Stimulated activated CD4-positive, alpha-beta T cell treated with anti-CD3 and anti-CD28 coated beads, Interleukin-15, amount 100 ng/mL, for 24 hours (primary cell): ENCODE results near the gene PCSK4.
A peak's percentile ranks its signal among the peaks of the same experiment; 100 is the strongest.
"Not testable (repeated sequence)": the region's sequence is repeated elsewhere in the genome, so short reads cannot be mapped to it uniquely, and the experiment has no call there.

Source experiments
- DNase-seq: peaks from one replicate; pipeline ENCODE4 v3.0.0-alpha.2; 2020

PCSK4 gene

GRCh38 chr19:1486720-1487575 lies 3.2 kb downstream of the PCSK4 start:
- DNase-seq: no peak

- no peak for DNase-seq
These were observed 6.1 kb downstream of the PCSK4 start for GRCh38 chr19:1483979-1484428.

- no peak for DNase-seq
These were observed 6.8 kb downstream of the PCSK4 start for GRCh38 chr19:1483131-1483978.

GRCh38 chr19:1482361-1483130 lies 7.6 kb downstream of the PCSK4 start:
- DNase-seq: no peak

- DNase-seq: no peak
These were observed 8.2 kb downstream of the PCSK4 start for GRCh38 chr19:1481893-1482360.

- no peak for DNase-seq
These were observed 8.8 kb downstream of the PCSK4 start for GRCh38 chr19:1481224-1481892.

GRCh38 chr19:1478934-1479707 lies 11.0 kb downstream of the PCSK4 start, which contains the start of gene C19orf25:
C19orf25 (minus strand) TSS chr19:1479215; CDS start chr19:1478903, 312 bp downstream.
- DNase-seq: peak; percentile 96

- not testable (repeated sequence) for DNase-seq
These were observed 13.1 kb downstream of the PCSK4 start for GRCh38 chr19:1477056-1477455.

- no peak for DNase-seq
These were observed 14.3 kb downstream of the PCSK4 start for GRCh38 chr19:1475751-1476437.

GRCh38 chr19:1474765-1475351 lies 15.3 kb downstream of the PCSK4 start:
- DNase-seq: no peak

GRCh38 chr19:1474011-1474764 lies 16.0 kb downstream of the PCSK4 start:
- DNase-seq: no peak

GRCh38 chr19:1473085-1473851 lies 16.9 kb downstream of the PCSK4 start:
- no peak for DNase-seq

GRCh38 chr19:1472231-1473084 lies 17.7 kb downstream of the PCSK4 start:
- DNase-seq: no peak

GRCh38 chr19:1471515-1472160 lies 18.5 kb downstream of the PCSK4 start:
- peak; percentile 40 for DNase-seq

GRCh38 chr19:1471010-1471514 lies 19.1 kb downstream of the PCSK4 start:
- peak; percentile 52 for DNase-seq

GRCh38 chr19:1470305-1471009 lies 19.7 kb downstream of the PCSK4 start:
- peak; percentile 85 for DNase-seq

GRCh38 chr19:1470055-1470304 lies 20.2 kb downstream of the PCSK4 start:
- DNase-seq: no peak
